Osteoblast (primary cell): ENCODE results near the gene SERINC3. TPM values are rescaled to one million over a fixed set of nuclear protein-coding genes. Genes with fewer than 3 reads are reported as not detected.

Experiments used
- DNase-seq: peaks from one replicate; pipeline ENCODE4 v3.0.0; 2011; ENCODE audit warnings: low spot score, mixed read lengths; ENCODE audit not compliant: insufficient read length; ENCODE audit errors: missing footprints
- H2AFZ ChIP-seq: 2 replicates; pipeline ENCODE4 v1.6.0; 2011; ENCODE audit warnings: mild to moderate bottlenecking, low read length
- H3K27ac ChIP-seq: 2 replicates; pipeline ENCODE4 v1.5.1; 2011; ENCODE audit warnings: mild to moderate bottlenecking, low read depth, low read length, moderate library complexity
- H3K27me3 ChIP-seq: 2 replicates; pipeline ENCODE4 v1.6.0; 2012; ENCODE audit warnings: mild to moderate bottlenecking, control low read depth, inconsistent platforms, low read length, moderate library complexity; ENCODE audit not compliant: insufficient read depth
- H3K36me3 ChIP-seq: 2 replicates; pipeline ENCODE4 v1.5.1; 2011; ENCODE audit warnings: mild to moderate bottlenecking, low read length, control low read depth, moderate library complexity; ENCODE audit not compliant: insufficient read depth
- H3K4me1 ChIP-seq: 2 replicates; pipeline ENCODE4 v1.5.1; 2011; ENCODE audit warnings: mild to moderate bottlenecking, low read length, control low read depth, moderate library complexity; ENCODE audit not compliant: insufficient read depth
- H3K4me2 ChIP-seq: 2 replicates; pipeline ENCODE4 v1.6.0; 2011; ENCODE audit warnings: mild to moderate bottlenecking, low read length; ENCODE audit not compliant: insufficient read depth
- H3K4me3 ChIP-seq: fragments of 200-600 bp; sonication (generic); 3 replicates; pipeline ENCODE4 v1.5.1; 2012; ENCODE audit warnings: mild to moderate bottlenecking, low read length, inconsistent platforms; ENCODE audit not compliant: insufficient read depth
- H3K79me2 ChIP-seq: 2 replicates; pipeline ENCODE4 v1.6.0; 2012; ENCODE audit warnings: mild to moderate bottlenecking, low read length, control low read depth, inconsistent platforms; ENCODE audit not compliant: insufficient read depth
- H3K9me3 ChIP-seq: 2 replicates; pipeline ENCODE4 v1.5.1; 2011; ENCODE audit warnings: low read depth, low read length, control low read depth
- H4K20me1 ChIP-seq: 2 replicates; pipeline ENCODE4 v1.6.0; 2012; ENCODE audit warnings: mild to moderate bottlenecking, low read length, control low read depth; ENCODE audit not compliant: insufficient read depth
- total RNA-seq: library from RNA; depleted of rRNA; stranded (reverse); fragments of >200 nt; gene quantifications from 2 replicates; pipeline ENCODE4 v1.2.3, GENCODE V29; 2012
- TF ChIP-seq, protein P1 (sequence below): IDR thresholded peaks from 2 replicates; pipeline ENCODE4 v1.5.1; 2011; ENCODE audit warnings: mild to moderate bottlenecking, low read depth, low read length, moderate library complexity; ENCODE audit errors: extremely low read depth

SERINC3 gene
- total RNA-seq, 1 donor, result 167 TPM

DNA sequence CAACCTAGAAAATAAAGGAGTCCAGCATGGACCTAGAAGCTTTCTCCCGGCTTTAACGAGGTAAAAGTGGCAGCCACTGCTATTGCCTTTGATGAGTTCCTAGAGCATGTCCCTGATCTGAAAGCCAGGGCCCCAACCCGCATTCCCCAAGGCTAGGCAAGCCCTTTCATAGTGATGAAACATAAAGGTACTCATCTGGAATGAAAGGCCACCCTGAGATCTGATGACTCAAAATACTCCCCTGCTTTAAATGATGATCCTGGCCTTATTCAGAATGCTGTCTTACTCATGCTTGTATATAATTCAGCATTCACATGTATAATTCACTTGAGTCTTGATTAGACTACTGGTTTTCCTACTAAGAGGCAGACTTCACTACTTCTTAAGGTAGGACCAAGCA lies 24.9 kb downstream of the SERINC3 start:
- TF ChIP-seq, protein P1, sequence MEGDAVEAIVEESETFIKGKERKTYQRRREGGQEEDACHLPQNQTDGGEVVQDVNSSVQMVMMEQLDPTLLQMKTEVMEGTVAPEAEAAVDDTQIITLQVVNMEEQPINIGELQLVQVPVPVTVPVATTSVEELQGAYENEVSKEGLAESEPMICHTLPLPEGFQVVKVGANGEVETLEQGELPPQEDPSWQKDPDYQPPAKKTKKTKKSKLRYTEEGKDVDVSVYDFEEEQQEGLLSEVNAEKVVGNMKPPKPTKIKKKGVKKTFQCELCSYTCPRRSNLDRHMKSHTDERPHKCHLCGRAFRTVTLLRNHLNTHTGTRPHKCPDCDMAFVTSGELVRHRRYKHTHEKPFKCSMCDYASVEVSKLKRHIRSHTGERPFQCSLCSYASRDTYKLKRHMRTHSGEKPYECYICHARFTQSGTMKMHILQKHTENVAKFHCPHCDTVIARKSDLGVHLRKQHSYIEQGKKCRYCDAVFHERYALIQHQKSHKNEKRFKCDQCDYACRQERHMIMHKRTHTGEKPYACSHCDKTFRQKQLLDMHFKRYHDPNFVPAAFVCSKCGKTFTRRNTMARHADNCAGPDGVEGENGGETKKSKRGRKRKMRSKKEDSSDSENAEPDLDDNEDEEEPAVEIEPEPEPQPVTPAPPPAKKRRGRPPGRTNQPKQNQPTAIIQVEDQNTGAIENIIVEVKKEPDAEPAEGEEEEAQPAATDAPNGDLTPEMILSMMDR, result no peak
- H3K9me3 ChIP-seq, result no peaks in the 10 kb centered on the region
- H3K4me2 ChIP-seq, result peak overlapping the region; percentile 29
- H3K4me1 ChIP-seq, result peaks cover 66% of the 10 kb centered on the region
- peak; percentile 88 for DNase-seq
- H3K27ac ChIP-seq, result peak overlapping the region; percentile 100
- peaks cover 22% of the 10 kb centered on the region for H3K79me2 ChIP-seq
- no peaks in the 10 kb centered on the region for H4K20me1 ChIP-seq
- no peaks in the 10 kb centered on the region for H3K27me3 ChIP-seq
- H3K36me3 ChIP-seq, result peaks cover 62% of the 10 kb centered on the region
- no peak overlapping the region for H2AFZ ChIP-seq
- no peak overlapping the region for H3K4me3 ChIP-seq

DNA sequence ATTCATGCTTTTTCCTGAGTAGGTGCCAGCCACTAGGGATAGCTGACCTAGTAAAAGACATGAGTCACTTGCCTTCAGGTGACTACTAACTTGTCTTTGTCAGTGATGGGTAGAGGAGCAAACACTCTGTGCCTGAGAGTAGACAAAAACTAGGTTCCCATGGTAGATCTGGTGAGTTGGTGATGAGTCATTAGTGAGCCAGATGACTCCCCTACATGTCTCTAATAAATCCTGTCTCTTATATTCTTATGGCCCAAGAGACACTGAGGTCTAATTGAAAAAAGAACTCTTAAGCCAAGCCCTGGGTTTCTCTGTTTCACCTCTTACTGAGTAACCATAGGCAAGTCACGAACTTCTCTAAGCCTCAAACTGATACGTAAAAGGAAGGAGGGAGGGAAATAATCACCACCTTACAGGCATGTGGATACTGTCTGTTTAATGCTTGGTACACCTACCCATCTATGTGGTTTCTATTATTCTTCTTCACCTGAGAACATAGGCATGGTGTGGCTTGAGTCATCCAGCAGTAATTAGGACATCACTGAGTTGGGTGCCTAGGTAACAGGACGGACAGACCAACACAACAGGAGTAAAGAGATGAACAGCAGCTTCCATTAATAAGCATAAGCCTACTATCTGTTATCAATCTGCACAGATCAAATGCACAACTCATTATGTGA lies 25.9 kb downstream of the SERINC3 start:
- TF ChIP-seq, protein P1, result no peak
- no peaks in the 10 kb centered on the region for H3K27me3 ChIP-seq
- no peak overlapping the region for H3K4me3 ChIP-seq
- no peak for DNase-seq
- H2AFZ ChIP-seq, result no peak overlapping the region
- no peaks in the 10 kb centered on the region for H4K20me1 ChIP-seq
- peaks cover 21% of the 10 kb centered on the region for H3K79me2 ChIP-seq
- H3K4me1 ChIP-seq, result peaks cover 66% of the 10 kb centered on the region
- H3K4me2 ChIP-seq, result peak overlapping the region; percentile 54
- peak overlapping the region; percentile 100 for H3K27ac ChIP-seq
- no peaks in the 10 kb centered on the region for H3K9me3 ChIP-seq
- H3K36me3 ChIP-seq, result peaks cover 63% of the 10 kb centered on the region

DNA sequence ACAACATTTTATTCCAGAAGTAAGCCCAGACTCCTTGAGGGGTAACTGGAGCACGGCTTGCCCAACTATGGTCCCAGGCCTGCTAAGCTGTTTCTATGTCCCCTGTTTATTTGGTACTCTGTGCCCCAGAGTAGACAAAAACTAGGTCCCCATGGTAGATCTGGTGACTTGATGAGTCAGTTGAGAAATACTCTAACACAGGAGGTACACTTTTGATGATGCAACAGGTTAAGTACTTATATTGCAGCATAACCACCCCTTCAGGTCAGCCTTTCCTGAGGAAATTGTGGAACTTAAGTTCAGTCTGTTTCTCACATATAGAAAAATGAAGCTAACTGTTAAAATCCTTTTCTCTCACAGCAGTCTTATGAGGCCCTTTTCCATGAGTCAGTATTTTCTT lies 26.6 kb downstream of the SERINC3 start:
- H3K4me2 ChIP-seq, result peak overlapping the region; percentile 39
- no peak overlapping the region for H3K4me3 ChIP-seq
- H3K79me2 ChIP-seq, result peaks cover 14% of the 10 kb centered on the region
- TF ChIP-seq, protein P1, result no peak
- peaks cover 65% of the 10 kb centered on the region for H3K4me1 ChIP-seq
- DNase-seq, result no peak
- no peaks in the 10 kb centered on the region for H4K20me1 ChIP-seq
- H3K36me3 ChIP-seq, result peaks cover 60% of the 10 kb centered on the region
- H3K27me3 ChIP-seq, result no peaks in the 10 kb centered on the region
- no peak overlapping the region for H2AFZ ChIP-seq
- peak overlapping the region; percentile 100 for H3K27ac ChIP-seq
- H3K9me3 ChIP-seq, result no peaks in the 10 kb centered on the region

DNA sequence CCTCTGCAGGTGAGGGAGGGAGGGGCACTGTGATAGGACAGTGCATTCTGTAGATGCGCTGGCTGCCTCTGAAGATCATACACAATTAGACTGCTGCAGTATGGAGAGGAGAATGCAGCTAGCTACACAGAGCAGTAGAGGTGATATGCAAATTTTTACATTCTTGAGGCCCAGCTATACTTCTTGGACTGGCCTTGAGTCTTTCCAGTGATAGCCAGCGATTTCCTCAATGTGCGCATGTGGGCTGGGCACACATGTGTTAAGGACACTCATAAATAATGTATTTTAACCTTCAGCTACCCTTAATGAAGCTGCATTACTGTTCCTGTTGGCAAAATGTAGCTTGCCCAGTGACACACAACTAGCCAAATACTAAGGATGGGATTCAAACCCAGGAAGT lies 27.2 kb downstream of the SERINC3 start:
- peaks cover 65% of the 10 kb centered on the region for H3K4me1 ChIP-seq
- TF ChIP-seq, protein P1, result no peak

More for the DNA sequence above, 27.2 kb downstream of the SERINC3 start:
- Histone ChIP-seq H3K4me2 (peak overlapping the region; percentile 39), H3K36me3 (peaks cover 60% of the 10 kb centered on the region), H4K20me1 (no peaks in the 10 kb centered on the region), H3K9me3 (no peaks in the 10 kb centered on the region), H3K79me2 (peaks cover 11% of the 10 kb centered on the region), H3K27ac (peak overlapping the region; percentile 100), H3K4me3 (no peak overlapping the region), H3K27me3 (no peaks in the 10 kb centered on the region), H2AFZ (no peak overlapping the region)
- DNase-seq, result no peak
